GM12872 (cell line): ENCODE results near the gene TNNI2.

Source experiments
- TF ChIP-seq, protein P1 (sequence below): IDR thresholded peaks from 3 replicates; pipeline ENCODE4 v1.5.1; 2011; ENCODE audit warnings: low read depth, mild to moderate bottlenecking, low read length, moderate library complexity; ENCODE audit not compliant: insufficient read depth

Gene TNNI2

DNA sequence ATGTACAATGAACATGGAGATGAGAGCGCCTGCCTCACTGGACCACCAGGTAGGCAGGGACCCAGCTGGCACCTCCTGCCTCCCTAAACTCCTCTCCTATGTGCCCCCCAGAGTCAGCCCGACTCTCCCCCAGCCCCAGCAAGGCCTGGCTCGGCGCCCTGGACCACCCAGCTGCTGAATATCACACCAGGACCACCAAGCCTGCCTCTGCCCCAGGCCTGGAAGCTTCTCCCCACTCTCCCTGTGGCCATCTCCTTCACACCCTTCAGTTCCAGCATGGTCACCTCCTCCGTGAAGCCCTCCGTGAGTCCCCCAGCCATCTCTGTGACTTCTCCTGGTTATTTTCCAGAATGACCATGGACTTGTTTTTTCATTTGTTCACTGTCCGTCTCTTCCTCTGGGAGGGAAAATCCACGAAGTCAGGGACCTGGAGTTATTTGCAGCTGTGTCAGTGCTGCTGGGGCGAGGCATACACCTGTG lies 7.7 kb downstream of the TNNI2 start:
- TF ChIP-seq, protein P1, sequence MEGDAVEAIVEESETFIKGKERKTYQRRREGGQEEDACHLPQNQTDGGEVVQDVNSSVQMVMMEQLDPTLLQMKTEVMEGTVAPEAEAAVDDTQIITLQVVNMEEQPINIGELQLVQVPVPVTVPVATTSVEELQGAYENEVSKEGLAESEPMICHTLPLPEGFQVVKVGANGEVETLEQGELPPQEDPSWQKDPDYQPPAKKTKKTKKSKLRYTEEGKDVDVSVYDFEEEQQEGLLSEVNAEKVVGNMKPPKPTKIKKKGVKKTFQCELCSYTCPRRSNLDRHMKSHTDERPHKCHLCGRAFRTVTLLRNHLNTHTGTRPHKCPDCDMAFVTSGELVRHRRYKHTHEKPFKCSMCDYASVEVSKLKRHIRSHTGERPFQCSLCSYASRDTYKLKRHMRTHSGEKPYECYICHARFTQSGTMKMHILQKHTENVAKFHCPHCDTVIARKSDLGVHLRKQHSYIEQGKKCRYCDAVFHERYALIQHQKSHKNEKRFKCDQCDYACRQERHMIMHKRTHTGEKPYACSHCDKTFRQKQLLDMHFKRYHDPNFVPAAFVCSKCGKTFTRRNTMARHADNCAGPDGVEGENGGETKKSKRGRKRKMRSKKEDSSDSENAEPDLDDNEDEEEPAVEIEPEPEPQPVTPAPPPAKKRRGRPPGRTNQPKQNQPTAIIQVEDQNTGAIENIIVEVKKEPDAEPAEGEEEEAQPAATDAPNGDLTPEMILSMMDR = no peak

DNA sequence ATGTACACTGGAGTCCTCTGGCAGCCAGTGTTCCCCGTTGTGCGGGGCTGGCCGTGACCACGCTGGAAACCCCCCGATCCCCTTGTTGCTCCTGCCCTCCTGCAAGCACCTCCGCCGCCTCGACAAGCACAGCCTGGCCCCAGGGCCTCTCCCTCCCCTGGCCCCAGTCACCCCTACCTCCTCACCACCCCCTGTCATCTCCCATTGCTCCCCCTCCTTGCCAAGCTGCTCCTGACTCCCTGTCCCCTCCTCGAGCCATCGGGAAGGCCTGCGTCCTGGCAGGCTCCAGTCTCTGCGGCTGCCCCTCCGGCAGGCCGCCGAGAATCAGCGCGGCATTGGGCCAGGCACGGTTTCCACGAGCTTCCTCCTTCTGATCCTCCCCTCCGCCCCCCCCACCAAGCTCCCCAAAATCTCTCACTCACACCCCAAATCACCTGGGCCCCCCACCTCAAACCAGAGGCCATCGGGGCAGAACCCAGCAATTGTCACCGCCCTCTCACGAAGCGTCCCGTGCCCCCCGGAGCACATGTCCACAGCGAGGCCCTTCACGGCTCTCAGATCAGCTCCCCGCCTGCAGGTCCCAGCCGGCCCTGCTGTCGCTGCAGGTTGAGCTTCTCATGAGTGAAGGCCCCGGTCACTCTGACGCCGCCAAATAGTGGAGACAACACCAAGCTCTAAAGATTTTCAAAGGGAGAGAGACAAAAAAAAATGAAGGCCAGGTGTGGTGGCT lies 8.4 kb downstream of the TNNI2 start:
- TF ChIP-seq, protein P1 = no peak

DNA sequence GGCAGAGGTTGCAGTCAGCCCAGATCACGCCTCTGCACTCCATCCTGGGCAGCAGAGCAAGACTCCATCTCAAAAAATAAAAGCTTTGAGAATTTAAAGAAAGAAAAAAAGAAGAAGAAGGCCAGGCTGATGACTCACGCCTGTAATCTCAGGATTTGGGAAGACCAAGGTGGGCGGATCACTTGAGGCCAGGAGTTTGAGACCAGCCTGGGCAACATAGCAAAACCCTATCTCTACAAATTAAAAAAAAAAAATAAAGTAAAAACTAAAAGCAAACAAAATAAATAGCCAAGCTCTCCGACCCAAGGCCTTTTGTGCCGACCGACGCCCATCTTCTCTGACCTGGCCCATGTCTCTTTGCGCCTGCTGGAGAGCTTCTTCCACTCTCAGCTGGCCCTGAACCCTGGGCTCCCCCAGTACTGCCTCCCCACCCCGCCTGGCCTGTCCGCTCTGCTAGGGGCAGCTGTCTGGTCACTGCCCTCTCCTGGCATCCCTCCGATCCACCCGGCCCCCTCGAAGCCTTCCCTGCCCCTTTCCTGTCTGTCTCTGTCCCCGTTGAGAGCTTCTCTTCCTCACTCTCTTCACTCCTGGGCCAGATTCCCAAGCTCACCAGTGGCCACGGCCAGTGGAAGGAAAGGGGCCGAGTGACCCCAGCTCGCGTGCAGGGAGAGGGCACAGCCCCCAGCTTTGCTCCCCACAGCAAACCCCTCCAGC lies 9.3 kb downstream of the TNNI2 start:
- TF ChIP-seq, protein P1 = no peak

DNA sequence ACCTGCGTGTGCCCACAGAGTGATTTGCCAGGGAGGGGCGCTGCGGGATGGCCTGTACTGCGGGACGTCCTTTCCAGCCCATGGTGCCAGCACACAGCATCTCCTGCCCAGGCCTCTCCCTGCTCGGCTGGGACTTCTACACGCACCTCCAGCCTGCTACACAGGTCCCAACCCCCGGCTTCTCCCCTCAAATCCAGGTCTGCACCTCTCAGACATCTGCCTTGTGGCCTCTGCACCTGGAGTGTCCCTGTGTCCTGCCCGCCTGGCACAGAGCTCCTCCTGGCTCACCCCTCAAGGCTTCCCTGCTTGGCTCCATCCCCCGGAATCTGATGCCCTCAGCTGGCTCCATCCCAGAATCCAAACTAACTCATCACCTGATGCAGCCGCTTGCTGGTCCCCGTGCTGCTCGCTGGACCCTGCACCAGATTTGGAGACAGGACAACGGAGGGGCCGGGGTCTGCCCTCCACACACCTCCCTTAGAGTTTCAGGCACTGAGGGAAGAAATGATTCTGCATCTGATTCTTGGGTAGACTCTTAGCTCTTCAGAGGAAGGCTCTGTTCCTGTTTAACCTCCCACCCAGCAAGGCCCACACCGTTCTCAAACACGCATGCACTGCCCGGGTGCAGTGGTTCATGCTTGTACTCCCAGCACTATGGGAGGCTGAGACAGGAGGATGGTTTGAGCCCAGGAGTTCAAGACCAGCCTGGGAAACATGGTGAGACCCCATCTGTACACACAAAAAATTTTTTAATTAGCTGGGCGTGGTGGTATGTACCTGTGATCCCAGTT lies 10.1 kb downstream of the TNNI2 start:
- TF ChIP-seq, protein P1 = no peak

DNA sequence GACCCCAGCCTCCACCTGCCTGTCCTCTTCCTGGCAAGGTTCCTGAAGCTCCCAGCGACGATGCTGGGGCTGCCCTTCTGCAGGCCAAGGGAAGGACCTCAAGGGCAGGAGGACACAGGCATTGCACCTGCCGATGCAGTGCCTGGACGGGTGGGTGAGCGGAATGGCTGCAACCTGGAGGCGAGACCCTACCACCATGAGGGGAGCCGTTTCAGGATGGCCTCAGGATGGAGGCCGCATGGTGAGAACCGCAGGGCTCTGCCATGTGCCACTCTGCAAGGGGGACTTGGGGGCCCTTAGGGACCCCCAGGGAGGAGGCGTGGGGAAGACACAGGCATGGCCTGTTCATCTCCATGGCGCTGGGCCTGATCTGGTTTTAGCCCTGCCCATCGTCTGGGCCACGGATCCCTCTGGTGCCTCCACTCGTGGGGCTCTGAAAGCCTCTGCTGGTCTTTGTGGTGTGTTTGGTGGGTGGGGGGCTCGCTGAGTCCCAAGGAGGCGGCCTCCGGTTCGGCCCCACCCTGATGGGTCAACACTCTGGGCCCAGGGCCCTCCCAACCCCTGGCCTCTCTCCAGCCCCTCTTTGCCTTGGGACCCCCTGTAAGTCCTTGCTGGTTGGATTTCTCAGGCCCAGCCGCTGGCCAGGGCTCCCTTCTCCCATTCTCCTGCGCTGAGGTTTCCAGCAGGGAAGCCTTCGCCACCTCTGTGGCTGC lies 12.8 kb downstream of the TNNI2 start:
- TF ChIP-seq, protein P1 = no peak

DNA sequence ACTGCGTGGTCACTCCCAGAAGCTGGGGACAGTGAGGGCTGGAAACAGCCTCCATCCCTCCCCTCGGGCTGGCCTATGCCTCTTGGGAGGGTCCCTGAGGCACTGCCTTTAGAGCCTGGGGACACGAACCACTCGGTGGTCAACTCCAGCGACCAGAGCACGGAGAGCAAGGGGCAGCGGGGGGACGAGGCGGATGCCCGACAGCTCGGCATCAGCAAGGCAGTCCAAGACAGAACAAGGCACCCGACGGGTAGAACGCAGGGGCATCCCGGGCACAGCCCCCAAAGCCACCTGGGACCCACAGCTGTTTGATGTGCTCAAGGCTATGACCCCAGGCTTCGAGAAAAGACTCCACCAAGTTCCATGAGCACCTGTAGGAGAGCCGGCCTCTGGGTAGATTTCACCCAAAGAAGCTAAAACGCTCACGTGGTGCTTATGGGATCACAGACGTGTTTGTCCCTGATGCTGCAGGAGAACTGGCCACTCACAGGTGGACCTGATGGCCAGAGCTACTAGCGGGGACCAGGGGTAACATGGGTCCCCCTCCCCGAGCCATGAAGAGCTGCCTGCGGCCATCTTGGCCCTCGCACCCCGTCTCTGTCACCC lies 13.6 kb downstream of the TNNI2 start:
- TF ChIP-seq, protein P1 = no peak

DNA sequence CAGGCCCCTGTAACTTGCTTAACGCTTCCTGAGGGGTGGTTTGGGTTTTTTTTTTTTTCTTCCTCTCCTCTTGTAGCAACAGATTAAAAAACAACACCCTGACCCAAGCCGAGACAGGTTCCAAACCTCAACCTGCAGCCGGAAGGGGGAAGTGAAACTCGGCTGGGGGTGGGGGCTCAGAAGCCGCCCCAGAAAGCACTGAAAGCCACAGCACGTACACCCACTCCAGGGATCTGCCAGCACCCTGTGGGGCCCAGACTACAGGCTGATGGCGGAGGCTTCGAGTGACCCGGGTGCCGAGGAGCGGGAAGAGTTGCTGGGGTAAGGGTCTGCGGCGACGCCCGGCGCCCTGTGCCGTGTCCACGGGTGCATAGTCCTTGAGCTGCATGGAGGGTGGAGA lies 14.1 kb downstream of the TNNI2 start, which contains the start of gene LSP1:
Gene LSP1 (plus strand): TSS at position 208 of the 400 bp plus-strand sequence. CDS start 61 bp downstream, at position 269.
- TF ChIP-seq, protein P1 = no peak
